ENCODE data around the gene NPRL2. TPM values are rescaled to one million over a fixed set of nuclear protein-coding genes. Genes with fewer than 3 reads are reported as not detected.

Gene NPRL2
- total and polyA plus RNA-seq, 9 of the 15 experiments (the other 6 are each of a cell fraction or from before 2014, with no cell fraction given) = 17.4 to 40.4 (median 24.4) TPM

DNA sequence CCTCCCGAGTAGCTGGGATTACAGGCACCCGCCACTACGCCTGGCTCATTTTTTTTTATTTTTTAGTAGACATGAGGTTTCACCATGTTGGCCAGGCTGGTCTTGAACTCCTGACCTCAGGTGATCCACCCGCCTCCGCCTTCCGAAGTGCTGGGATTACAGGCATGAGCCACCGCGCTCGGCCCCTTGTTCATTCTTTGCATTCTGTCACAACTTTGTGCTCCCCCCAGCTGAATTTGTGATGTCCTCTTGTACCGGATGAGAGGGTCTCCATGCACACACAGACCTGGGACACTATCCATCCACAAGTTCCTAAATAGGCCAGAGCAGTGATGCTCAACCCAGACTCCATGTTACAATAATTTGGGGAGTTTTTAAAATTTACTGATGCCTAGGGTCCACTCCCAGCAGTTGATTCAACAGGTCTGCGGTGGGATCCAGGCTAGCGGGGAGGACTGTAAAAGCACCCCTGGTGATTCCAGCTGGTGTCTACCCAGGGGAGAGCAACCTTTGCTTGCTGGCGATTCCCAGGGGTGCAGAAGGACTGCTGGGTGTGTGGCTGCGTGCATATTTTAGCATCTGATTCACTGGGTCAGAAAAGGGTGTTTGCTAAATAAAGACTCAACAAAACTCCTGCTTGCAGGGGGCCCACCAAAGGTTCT, 11.0 kb downstream of the NPRL2 start:
- intact Hi-C loops (cut with micrococcal nuclease) (no loop called here), in situ Hi-C loops (cut with MboI) (no loop called here)
- CTCF ChIA-PET (ENCODE audit: low intra/inter-chr PET ratio) = no interaction called here
- H3K36me3 ChIP-seq (ENCODE audit: control insufficient read depth, insufficient read depth, low read length) = peaks cover 20% of the 10 kb centered on the region; the same call in 2 of the 3 replicates
- ATAC-seq = no peak
- H3K79me2 ChIP-seq (ENCODE audit: control insufficient read depth, insufficient read depth, low read length) = peaks cover 61% of the 10 kb centered on the region
- WGBS (ENCODE audit: insufficient coverage, low coverage, missing lambda C conversion rate) = 49% methylated on average over 12 of the region's 14 CpGs
- no TSS peak for BruUV-seq (replicated peaks)
- H3K4me3 ChIP-seq = peak overlapping the region; percentile 96
- H3K9me1 ChIP-seq (ENCODE audit: control insufficient read depth, insufficient read depth, low read length) = peaks cover 3% of the 10 kb centered on the region
- no peak overlapping the region for H2AFZ ChIP-seq (ENCODE audit: low read depth, low read length)
- H3K9me3 ChIP-seq (replicated peaks; ENCODE audit: control insufficient read depth, insufficient read depth, low read depth, low read length) = no peaks in the 10 kb centered on the region
- H3K4me1 ChIP-seq (replicated peaks in 1 of 2; ENCODE audit: control insufficient read depth in 2 of 2, insufficient read depth in 2 of 2, low read length in 2 of 2) = peaks cover 29 to 58% of the 10 kb centered on the region in 2 experiments; a peak in 4 of 5 replicates
- peak overlapping the region; percentile 99 for H3K27ac ChIP-seq (ENCODE audit: extremely low read depth, low read depth, low read length)
- POLR2A ChIA-PET = interaction anchor here (0.6 to 1.1 kb wide), 3 partner anchors 9 to 1081 kb away, joined by 3 read pairs; partner anchors contain the start of gene TUSC2
- no peak for FAIRE-seq
- DNase-seq (ENCODE audit: extremely low read depth in 1 of 4, low spot score in 3 of 4) = no peak
- H4K20me1 ChIP-seq (replicated peaks; ENCODE audit: control insufficient read depth, insufficient read depth, low read length) = no peaks in the 10 kb centered on the region
- H3K9ac ChIP-seq (ENCODE audit: insufficient read depth in 1 of 2, low read depth in 2 of 2, low read length in 2 of 2) = peak overlapping the region; percentile 95 to 98
- no peaks in the 10 kb centered on the region for H3K27me3 ChIP-seq (ENCODE audit: control insufficient read depth in 2 of 2, insufficient read depth in 2 of 2, low read length in 2 of 2)
- peak overlapping the region; percentile 72 for H3K4me2 ChIP-seq (ENCODE audit: insufficient read depth, low read length)
- TF ChIP-seq HDAC2 (IDR thresholded peaks at IDR 0.05) (no peak), EGR1 (conservative IDR thresholded peaks at IDR 0.05) (peak; percentile 38)

DNA sequence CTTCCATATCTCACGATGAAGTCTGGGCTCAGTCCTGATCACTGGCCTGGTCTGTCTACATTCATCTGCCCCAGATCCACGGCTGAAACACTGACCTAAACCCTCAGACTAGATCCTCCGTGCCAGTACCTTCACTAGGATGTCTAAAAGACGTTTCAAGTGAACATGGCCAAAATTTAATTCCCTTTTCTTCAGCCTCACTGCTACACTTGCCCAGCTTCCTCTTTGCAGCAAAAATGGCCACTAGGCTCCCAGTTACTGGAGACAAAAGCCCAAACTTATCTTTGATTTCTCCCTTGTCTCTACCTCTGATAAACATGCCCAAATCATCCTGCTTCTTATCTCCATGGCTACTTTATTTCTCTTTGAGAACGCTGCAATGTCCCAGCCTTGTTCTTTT, 11.6 kb downstream of the NPRL2 start:
- intact Hi-C loops (cut with micrococcal nuclease) = no loop called here
- 6% methylated on average over 4 of the region's 5 CpGs for WGBS (ENCODE audit: insufficient coverage, low coverage, missing lambda C conversion rate)
- Histone ChIP-seq H3K9me1 (ENCODE audit: control insufficient read depth, insufficient read depth, low read length) (peaks cover 3% of the 10 kb centered on the region), H2AFZ (ENCODE audit: low read depth, low read length) (peak overlapping the region; percentile 47), H3K9ac (ENCODE audit: insufficient read depth in 1 of 2, low read depth in 2 of 2, low read length in 2 of 2) (peak overlapping the region; percentile 95 to 98), H3K9me3 (replicated peaks; ENCODE audit: control insufficient read depth, insufficient read depth, low read depth, low read length) (no peaks in the 10 kb centered on the region), H3K79me2 (ENCODE audit: control insufficient read depth, insufficient read depth, low read length) (peaks cover 67% of the 10 kb centered on the region), H3K27ac (ENCODE audit: extremely low read depth, low read depth, low read length) (peak overlapping the region; percentile 99), H3K4me2 (ENCODE audit: insufficient read depth, low read length) (peak overlapping the region; percentile 95), H3K27me3 (ENCODE audit: control insufficient read depth in 2 of 2, insufficient read depth in 2 of 2, low read length in 2 of 2) (no peaks in the 10 kb centered on the region), H3K4me1 (replicated peaks in 1 of 2; ENCODE audit: control insufficient read depth in 2 of 2, insufficient read depth in 2 of 2, low read length in 2 of 2) (peaks cover 36 to 58% of the 10 kb centered on the region in 2 experiments; a peak in 4 of 5 replicates), H4K20me1 (replicated peaks; ENCODE audit: control insufficient read depth, insufficient read depth, low read length) (peaks cover 6% of the 10 kb centered on the region; the same call in 1 of the 2 replicates), H3K36me3 (ENCODE audit: control insufficient read depth, insufficient read depth, low read length) (peaks cover 26% of the 10 kb centered on the region; the same call in 2 of the 3 replicates), H3K4me3 (peak overlapping the region; percentile 96)
- ATAC-seq (no peak), FAIRE-seq (peak; percentile 6), DNase-seq (ENCODE audit: extremely low read depth in 1 of 4, low spot score in 3 of 4) (peak in 1 of 4 experiments; percentile 37)
- ChIA-PET CTCF (ENCODE audit: low intra/inter-chr PET ratio) (no interaction called here), POLR2A (interaction anchor here (0.6 to 1.1 kb wide), 5 partner anchors 8 to 1081 kb away, joined by 3 to 4 read pairs (median 3); partner anchors contain the start of genes CYB561D2, HYAL3, NAA80 and NPRL2)
- BruUV-seq (replicated peaks) = no TSS peak
- in situ Hi-C loops (cut with MboI) = no loop called here
- no peak for TF ChIP-seq TGIF2 (CRISPR knock-in tag; IDR thresholded peaks at IDR 0.05)
- TF ChIP-seq HDAC6 (IDR thresholded peaks at IDR 0.05; ENCODE audit: low read depth, low read length) = no peak
- no peak for TF ChIP-seq DACH1 (IDR thresholded peaks at IDR 0.05; ENCODE audit: partially characterized antibody)
- TF ChIP-seq FOSL1 (tag; conservative IDR thresholded peaks at IDR 0.05) = no peak
- TF ChIP-seq PCBP1 (IDR thresholded peaks at IDR 0.05; ENCODE audit: low read depth, low read length, poor library complexity, severe bottlenecking) = no peak
- TF ChIP-seq MAFF (IDR thresholded peaks at IDR 0.05; ENCODE audit: low read length) = no peak
- TF ChIP-seq SMAD3 (CRISPR knock-in tag; conservative IDR thresholded peaks at IDR 0.05) = no peak
- no peak for TF ChIP-seq ARNT (IDR thresholded peaks at IDR 0.05)
- no peak for TF ChIP-seq TOE1 (IDR thresholded peaks at IDR 0.05; ENCODE audit: borderline replicate concordance)
- TF ChIP-seq TOE1 (CRISPR knock-in tag; IDR thresholded peaks at IDR 0.05; ENCODE audit: borderline replicate concordance, low read depth) = no peak
- TF ChIP-seq ZNF134 (CRISPR knock-in tag; conservative IDR thresholded peaks at IDR 0.05) = no peak
- TF ChIP-seq, protein P1, sequence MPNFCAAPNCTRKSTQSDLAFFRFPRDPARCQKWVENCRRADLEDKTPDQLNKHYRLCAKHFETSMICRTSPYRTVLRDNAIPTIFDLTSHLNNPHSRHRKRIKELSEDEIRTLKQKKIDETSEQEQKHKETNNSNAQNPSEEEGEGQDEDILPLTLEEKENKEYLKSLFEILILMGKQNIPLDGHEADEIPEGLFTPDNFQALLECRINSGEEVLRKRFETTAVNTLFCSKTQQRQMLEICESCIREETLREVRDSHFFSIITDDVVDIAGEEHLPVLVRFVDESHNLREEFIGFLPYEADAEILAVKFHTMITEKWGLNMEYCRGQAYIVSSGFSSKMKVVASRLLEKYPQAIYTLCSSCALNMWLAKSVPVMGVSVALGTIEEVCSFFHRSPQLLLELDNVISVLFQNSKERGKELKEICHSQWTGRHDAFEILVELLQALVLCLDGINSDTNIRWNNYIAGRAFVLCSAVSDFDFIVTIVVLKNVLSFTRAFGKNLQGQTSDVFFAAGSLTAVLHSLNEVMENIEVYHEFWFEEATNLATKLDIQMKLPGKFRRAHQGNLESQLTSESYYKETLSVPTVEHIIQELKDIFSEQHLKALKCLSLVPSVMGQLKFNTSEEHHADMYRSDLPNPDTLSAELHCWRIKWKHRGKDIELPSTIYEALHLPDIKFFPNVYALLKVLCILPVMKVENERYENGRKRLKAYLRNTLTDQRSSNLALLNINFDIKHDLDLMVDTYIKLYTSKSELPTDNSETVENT (CRISPR knock-in tag; IDR thresholded peaks at IDR 0.05) = no peak

Data from K562 (cell line).